Lung (tissue), 12 donors: ENCODE data around the gene FKBP5. TPM values are rescaled to one million over a fixed set of nuclear protein-coding genes. Genes with fewer than 3 reads are reported as not detected.
A peak's percentile ranks its signal among the peaks of the same experiment; 100 is the strongest.

ENCODE experiments used
- ATAC-seq: fragments of 200-7000 bp; cut with Tn5 transposase; one replicate; pipeline ENCODE4 v1.9.1; 2020; ENCODE audit warnings: moderate number of reproducible peaks; ENCODE audit not compliant: insufficient read depth, low FRiP score
- DNase-seq, 3 donors: peaks; one replicate each; pipeline ENCODE4 v3.0.0-alpha.2; 2013 to 2017
- H3K27ac ChIP-seq, 2 donors: one replicate each; pipeline ENCODE4 v1.5.1; 2013; ENCODE audit warnings: mild to moderate bottlenecking in 2 of 2, moderate library complexity in 2 of 2, control low read depth in 1 of 2, inconsistent platforms in 1 of 2, low read depth in 1 of 2, low read length in 1 of 2
- H3K27me3 ChIP-seq, 3 donors: one replicate each; pipeline ENCODE4 v1.5.1; 2013; ENCODE audit warnings: low read length in 2 of 3; ENCODE audit not compliant: control insufficient read depth in 3 of 3, insufficient read depth in 3 of 3
- H3K36me3 ChIP-seq, 4 donors: one replicate each; pipeline ENCODE4 v1.5.1; 2013; ENCODE audit warnings: low read length in 4 of 4, mild to moderate bottlenecking in 1 of 4, moderate library complexity in 1 of 4; ENCODE audit not compliant: control insufficient read depth in 4 of 4, insufficient read depth in 4 of 4
- H3K4me1 ChIP-seq, 5 donors: one replicate each; pipeline ENCODE4 v1.5.1; 2013; ENCODE audit warnings: low read length in 5 of 5, mild to moderate bottlenecking in 2 of 5, moderate library complexity in 1 of 5; ENCODE audit not compliant: control insufficient read depth in 5 of 5, insufficient read depth in 5 of 5
- H3K4me3 ChIP-seq: one replicate; pipeline ENCODE4 v1.5.1; 2013; ENCODE audit warnings: mild to moderate bottlenecking, control low read depth, moderate library complexity
- H3K9ac ChIP-seq, 2 donors: one replicate each; pipeline ENCODE4 v1.5.1; 2013; ENCODE audit warnings: low read length in 2 of 2, control low read depth in 1 of 2; ENCODE audit not compliant: insufficient read depth in 1 of 2
- H3K9me3 ChIP-seq, 4 donors: one replicate each; pipeline ENCODE4 v1.5.1; 2013; ENCODE audit warnings: low read length in 3 of 4, mild to moderate bottlenecking in 1 of 4, moderate library complexity in 1 of 4; ENCODE audit not compliant: control insufficient read depth in 4 of 4, insufficient read depth in 3 of 4
- CTCF ChIP-seq: IDR thresholded peaks from 2 replicates; pipeline ENCODE4 v1.5.1; 2012; ENCODE audit warnings: mild to moderate bottlenecking; ENCODE audit errors: control extremely low read depth, extremely low read depth
- WGBS, 2 donors: extraction: QIAGEN DNeasy Blood & Tissue Kit; methylation state at CpG; one replicate each; pipeline ENCODE4 v1.1.7; 2013; 5-methylcytosine and 5-hydroxymethylcytosine counted together
- polyA plus RNA-seq, 2 donors: library from polyadenylated mRNA; stranded (reverse); fragments of 200-250 nt; gene quantifications; one replicate each; pipeline ENCODE4 v1.2.1, GENCODE V29; 2013
- total RNA-seq, 2 donors: library from RNA; depleted of rRNA in 1 of 2; stranded (reverse); fragments of >200 nt in 1 of 2; gene quantifications; one replicate each; pipeline ENCODE4 v1.2.1, GENCODE V29; 2014 to 2021
- donor health status: control.
- donor health status: control.
- donor health status: Bipolar disorder and iron deficiency.
- donor health status: healthy.
- donor health status: DM: yes; HTN: yes; CAD: no.

The FKBP5 gene
- total and polyA plus RNA-seq, 4 donors, result 25.9 to 245 (median 106) TPM

GRCh38 chr6:35718375-35718736 lies 29.6 kb upstream of the FKBP5 start:
- WGBS, 2 donors, result 41 to 65% methylated on average over 4 of the region's 4 CpGs
- H3K9ac ChIP-seq, result no peak overlapping the region
- no peak for TF ChIP-seq CTCF
- peaks cover 3 to 36% (median 20%) of the 10 kb centered on the region in 5 donors for H3K4me1 ChIP-seq
- H3K4me3 ChIP-seq, result no peak overlapping the region
- DNase-seq (peak in 1 of 3 donors; percentile 25), ATAC-seq (no peak)
- peak overlapping the region in 1 of 2 donors; percentile 92 for H3K27ac ChIP-seq
- H3K27me3 ChIP-seq, result no peaks in the 10 kb centered on the region
- H3K36me3 ChIP-seq, result no peaks in the 10 kb centered on the region
- no peaks in the 10 kb centered on the region for H3K9me3 ChIP-seq

GRCh38 chr6:35717449-35718374 lies 29.0 kb upstream of the FKBP5 start:
- Histone ChIP-seq H3K36me3 (no peaks in the 10 kb centered on the region), H3K4me3 (no peak overlapping the region), H3K27me3 (no peaks in the 10 kb centered on the region), H3K27ac (no peak overlapping the region), H3K4me1 (peaks cover 3 to 36% (median 20%) of the 10 kb centered on the region in 5 donors), H3K9me3 (no peaks in the 10 kb centered on the region), H3K9ac (no peak overlapping the region)
- DNase-seq, result no peak
- 57 to 68% methylated on average over 19 of the region's 19 CpGs for WGBS, 2 donors
- TF ChIP-seq CTCF, result no peak
- ATAC-seq, result no peak

DNA sequence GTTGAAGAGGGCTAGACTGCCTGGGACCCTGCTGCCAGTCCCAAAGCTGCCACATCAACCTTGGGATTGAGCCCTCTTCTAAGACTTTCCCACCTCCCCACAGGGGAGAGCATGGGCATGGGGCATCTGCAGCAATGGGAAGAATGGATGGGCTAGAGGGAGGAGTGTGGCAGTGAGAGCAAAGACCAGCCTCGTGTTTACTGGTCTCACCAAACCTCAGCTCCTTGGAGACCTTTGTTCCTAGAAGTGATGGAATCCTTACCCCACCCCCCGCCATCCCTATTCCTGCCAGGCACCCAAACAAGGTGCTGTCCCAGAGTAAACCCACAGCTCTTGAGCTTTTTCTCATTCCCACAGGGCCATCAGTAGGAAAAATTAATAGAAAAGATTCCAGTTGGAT lies 28.1 kb upstream of the FKBP5 start:
- no peak for ATAC-seq
- no peak overlapping the region for H3K9ac ChIP-seq
- H3K36me3 ChIP-seq, result no peaks in the 10 kb centered on the region
- no peaks in the 10 kb centered on the region for H3K9me3 ChIP-seq
- no peaks in the 10 kb centered on the region for H3K27me3 ChIP-seq
- no peak overlapping the region for H3K27ac ChIP-seq
- no peak overlapping the region for H3K4me3 ChIP-seq
- TF ChIP-seq CTCF, result no peak
- H3K4me1 ChIP-seq, result peaks cover 0 to 36% (median 17%) of the 10 kb centered on the region in 5 donors
- no peak for DNase-seq
- WGBS, 2 donors, result 84 to 86% methylated on average over 2 of the region's 2 CpGs
